Retina (tissue), 1 donor: Measurements from ENCODE around the gene PPP2R5D.
A peak's percentile ranks its signal among the peaks of the same experiment; 100 is the strongest.
"Not testable (repeated sequence)": the region's sequence is repeated elsewhere in the genome, so short reads cannot be mapped to it uniquely, and the experiment has no call there.

ENCODE experiments used
- DNase-seq: peaks from one replicate; pipeline ENCODE4 v3.0.0-alpha.2; 2016

The PPP2R5D gene

GRCh38 chr6:42996513-42996912 lies 12.1 kb downstream of the PPP2R5D start:
- no peak for DNase-seq

GRCh38 chr6:42998205-42998604 lies 13.8 kb downstream of the PPP2R5D start:
- DNase-seq: not testable (repeated sequence)

DNA sequence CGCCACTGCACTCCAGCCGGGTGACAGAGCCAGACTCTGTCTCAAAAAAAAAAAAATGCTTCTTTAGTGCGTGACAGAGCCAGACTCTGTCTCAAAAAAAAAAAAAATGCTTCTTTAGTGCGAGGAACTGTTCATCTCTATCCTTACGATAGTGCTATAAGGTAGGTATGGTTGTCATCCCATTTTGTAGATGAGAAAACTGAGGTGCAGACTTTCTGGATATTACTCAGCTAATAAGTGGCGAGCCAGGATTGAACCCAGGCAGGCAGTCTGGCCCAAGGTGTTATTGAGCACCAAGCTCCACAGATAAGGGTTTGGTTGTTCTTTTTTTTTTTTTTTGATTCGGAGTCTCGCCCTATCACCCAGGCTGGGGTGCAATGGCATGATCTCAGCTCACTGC lies 17.5 kb downstream of the PPP2R5D start:
- no peak for DNase-seq

- DNase-seq: no peak
Measured at GRCh38 chr6:43005844-43006243, 21.5 kb downstream of the PPP2R5D start.

GRCh38 chr6:43006251-43006650 lies 21.9 kb downstream of the PPP2R5D start:
- DNase-seq: no peak

- no peak for DNase-seq
Measured at GRCh38 chr6:43007126-43007525, 22.8 kb downstream of the PPP2R5D start.

DNA sequence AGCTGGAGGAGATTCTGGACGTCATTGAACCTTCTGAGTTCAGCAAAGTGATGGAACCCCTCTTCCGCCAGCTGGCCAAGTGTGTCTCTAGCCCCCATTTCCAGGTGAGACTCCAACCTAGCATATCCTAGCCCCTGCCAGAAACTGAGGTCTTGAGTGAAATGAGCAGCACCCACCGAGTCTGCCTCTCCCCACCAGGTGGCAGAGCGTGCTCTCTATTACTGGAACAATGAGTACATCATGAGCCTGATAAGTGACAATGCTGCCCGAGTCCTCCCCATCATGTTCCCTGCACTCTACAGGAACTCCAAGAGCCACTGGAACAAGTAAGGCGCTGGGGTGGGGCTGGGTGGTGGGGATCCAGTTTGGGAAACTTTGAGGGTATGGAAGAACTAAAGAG lies 24.8 kb downstream of the PPP2R5D start:
- DNase-seq: no peak

- DNase-seq: no peak
Measured at GRCh38 chr6:43011207-43011606, 26.8 kb downstream of the PPP2R5D start.

- DNase-seq: no peak
Measured at GRCh38 chr6:43012364-43012763, 28.0 kb downstream of the PPP2R5D start.

DNA sequence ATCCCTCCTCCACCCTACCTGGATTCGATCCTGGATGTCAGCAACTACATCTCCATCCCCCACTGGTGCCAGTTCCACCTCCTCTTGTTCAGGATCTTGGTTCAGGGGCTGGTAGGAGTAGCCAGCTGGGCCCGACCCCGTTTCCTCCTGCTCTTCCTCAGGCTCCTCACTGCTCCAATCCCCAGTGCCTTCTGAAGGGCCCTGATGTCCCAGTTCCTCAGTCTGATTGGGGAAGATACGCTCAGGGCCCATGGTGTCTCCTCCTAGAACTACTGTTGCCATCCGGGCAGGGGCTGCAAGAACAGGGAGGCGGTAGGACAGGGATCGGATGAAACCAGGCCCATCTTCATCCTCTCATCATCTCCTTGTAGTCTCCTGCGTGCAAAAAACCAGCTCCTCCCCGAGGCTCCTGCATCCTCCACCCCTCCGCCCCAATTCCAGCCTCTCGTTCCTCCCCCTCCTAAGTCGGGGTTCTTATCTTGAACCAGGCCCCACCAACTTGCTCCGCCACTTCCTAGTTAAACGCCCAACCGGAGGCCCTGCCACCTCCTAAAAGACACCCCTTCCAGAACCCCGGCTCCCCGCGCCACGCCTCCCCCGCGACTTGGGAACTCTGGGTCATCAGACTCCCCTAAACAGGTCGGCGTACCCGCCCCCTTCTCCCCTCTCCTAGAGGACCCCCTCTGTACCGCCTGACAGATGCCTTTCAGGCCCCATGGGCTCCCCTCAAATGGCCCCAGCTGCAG lies 28.9 kb downstream of the PPP2R5D start:
- no peak for DNase-seq

DNA sequence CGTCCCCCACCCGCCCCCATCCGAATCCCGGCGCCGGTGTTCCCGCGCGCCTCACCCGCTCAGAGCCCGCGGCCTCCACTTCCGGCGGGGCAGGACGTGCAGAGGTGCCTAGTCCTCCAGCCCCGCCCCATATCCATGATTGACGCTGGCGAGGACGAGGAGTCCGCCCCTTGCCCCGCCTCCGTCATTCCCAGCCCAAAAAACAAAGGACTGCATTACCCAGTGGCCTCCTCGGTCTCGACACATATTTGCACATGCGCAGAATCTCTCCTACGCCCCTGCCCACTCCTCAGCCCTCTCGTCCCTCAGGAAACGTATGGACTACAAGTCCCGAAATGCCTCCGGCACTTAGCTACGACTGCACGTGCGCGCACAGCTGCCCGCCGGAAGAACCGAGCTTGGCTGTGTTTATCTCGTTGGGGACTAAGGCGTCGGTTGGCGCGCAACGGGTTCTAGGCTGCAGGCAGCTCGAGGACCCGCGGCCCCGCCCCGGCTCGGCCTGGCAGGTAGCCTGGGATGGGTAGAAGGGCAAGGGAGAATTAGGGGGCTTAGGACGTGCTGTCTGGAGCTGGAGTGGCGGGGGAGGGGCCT lies 29.6 kb downstream of the PPP2R5D start, which contains the start of the genes KLHDC3 and MEA1:
Gene KLHDC3 (plus strand): TSS at position 407 of the 591 bp plus-strand sequence. CDS start 2,944 bp downstream, outside the sequence.
Gene MEA1 (minus strand): TSS at position 104 of the 591 bp plus-strand sequence. CDS start 133 bp downstream, outside the sequence.
- peak; percentile 98 for DNase-seq

- no peak for DNase-seq
Measured at GRCh38 chr6:43014434-43014909, 30.1 kb downstream of the PPP2R5D start.

GRCh38 chr6:43016176-43016942 lies 32.0 kb downstream of the PPP2R5D start:
- no peak for DNase-seq

DNA sequence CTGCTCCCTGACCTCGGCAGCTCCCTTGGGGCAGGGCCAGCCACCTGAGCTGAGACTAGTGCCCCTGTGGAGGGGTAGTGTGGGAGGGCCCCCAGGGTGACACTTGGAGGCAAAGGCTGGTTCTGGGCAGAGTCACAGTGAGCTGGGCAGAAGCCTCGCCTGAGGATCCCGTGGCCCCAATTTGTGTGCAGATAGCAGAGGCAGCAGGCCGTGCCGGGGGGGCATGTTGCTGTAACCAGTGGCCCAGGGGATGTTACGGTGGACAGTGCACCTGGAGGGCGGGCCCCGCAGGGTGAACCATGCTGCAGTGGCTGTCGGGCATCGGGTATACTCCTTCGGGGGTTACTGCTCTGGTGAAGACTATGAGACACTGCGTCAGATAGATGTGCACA lies 32.6 kb downstream of the PPP2R5D start:
- no peak for DNase-seq

- DNase-seq: no peak
Measured at GRCh38 chr6:43019152-43019551, 34.8 kb downstream of the PPP2R5D start.

- DNase-seq: no peak
Measured at GRCh38 chr6:43020052-43020705, 35.8 kb downstream of the PPP2R5D start.

DNA sequence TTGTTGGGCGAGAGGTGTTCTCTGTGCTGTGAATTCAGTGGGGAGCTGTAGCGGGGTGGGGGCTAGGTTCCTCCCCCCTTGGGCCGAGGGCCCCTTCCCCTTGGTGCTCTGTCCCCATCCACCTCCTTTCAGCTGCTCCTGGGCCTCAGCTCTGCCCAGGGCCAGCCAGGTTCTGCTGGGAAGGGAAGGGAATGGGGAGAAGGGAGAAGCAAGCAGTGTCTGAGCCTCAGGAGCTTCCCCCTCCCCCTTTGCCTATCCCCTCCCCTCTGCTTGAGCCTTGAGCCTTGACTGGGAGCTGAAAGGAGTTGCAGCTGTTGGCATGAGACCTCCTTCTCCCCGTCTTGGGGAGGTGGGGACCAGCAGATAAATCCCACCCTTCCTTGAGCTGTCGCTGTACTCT lies 36.5 kb downstream of the PPP2R5D start:
- no peak for DNase-seq

- peak; percentile 80 for DNase-seq
Measured at GRCh38 chr6:43021270-43022047, 37.1 kb downstream of the PPP2R5D start, which contains the start of gene RRP36. Gene RRP36 (plus strand): TSS chr6:43021623. CDS start chr6:43021655, 32 bp downstream.

- no peak for DNase-seq
Measured at GRCh38 chr6:43024436-43024835, 40.1 kb downstream of the PPP2R5D start.

- no peak for DNase-seq
Measured at GRCh38 chr6:43026365-43026764, 42.0 kb downstream of the PPP2R5D start.

- DNase-seq: no peak
Measured at GRCh38 chr6:43029120-43029519, 44.8 kb downstream of the PPP2R5D start.

DNA sequence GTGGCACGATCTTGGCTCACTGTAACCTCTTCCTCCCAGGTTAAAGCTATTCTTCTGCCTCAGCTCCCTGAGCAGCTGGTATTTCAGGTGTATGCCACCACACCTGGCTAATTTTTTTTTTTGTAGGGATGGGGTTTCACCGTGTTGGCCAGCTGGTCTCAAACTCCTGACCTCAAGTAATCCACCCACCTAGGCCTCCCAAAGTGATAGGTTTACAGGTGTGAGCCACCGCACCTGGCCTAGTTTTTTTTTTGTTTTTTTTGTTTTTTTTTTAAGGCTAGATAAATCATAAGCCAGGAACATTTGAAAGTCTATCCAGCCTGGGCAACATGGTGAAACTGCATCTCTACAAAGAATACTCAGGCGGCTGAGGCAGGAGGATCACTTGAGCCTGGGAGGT lies 48.0 kb downstream of the PPP2R5D start:
- DNase-seq: no peak
